Mucosa of descending colon (tissue), 3 donors: ENCODE data around the gene HYDIN. TPM values are rescaled to one million over a fixed set of nuclear protein-coding genes. Genes with fewer than 3 reads are reported as not detected.

Source experiments
- ATAC-seq: fragments of 200-7000 bp; cut with Tn5 transposase; one replicate; pipeline ENCODE4 v1.9.1; 2020; ENCODE audit warnings: mild to moderate bottlenecking, moderate library complexity
- DNase-seq, 3 donors: peaks; one replicate each; pipeline ENCODE4 v3.0.0-alpha.2; 2020
- H3K36me3 ChIP-seq: fragments of 200-600 bp; one replicate; pipeline ENCODE4 v1.8.0; 2021; ENCODE audit warnings: low read depth, mild to moderate bottlenecking
- H3K4me1 ChIP-seq: fragments of 200-600 bp; one replicate; pipeline ENCODE4 v1.8.0; 2021; ENCODE audit warnings: low read depth, mild to moderate bottlenecking
- H3K4me3 ChIP-seq: fragments of 200-600 bp; one replicate; pipeline ENCODE4 v1.8.0; 2021; ENCODE audit warnings: mild to moderate bottlenecking
- H3K9me3 ChIP-seq: fragments of 200-600 bp; one replicate; pipeline ENCODE4 v1.8.0; 2021; ENCODE audit warnings: mild to moderate bottlenecking
- CTCF ChIP-seq: fragments of 200-600 bp; IDR thresholded peaks from one replicate; pipeline ENCODE4 v1.8.0; 2022; ENCODE audit warnings: antibody characterized with exemption, mild to moderate bottlenecking
- intact Hi-C, 2 donors: fragments of 100-400 bp; cut with DNase I in 1 of 2; cut with micrococcal nuclease in 1 of 2; formaldehyde crosslinking; loops; one replicate each; pipeline versions ENCODE4 v1.11.0 to v1.11.1; 2022; cut with DNase I, micrococcal nuclease
- total RNA-seq, 3 donors: library from RNA; stranded (reverse); fragmentation: NEBNext Ultra II Directional in 2 of 3; extraction: Animal tissue kit (Norgen Biotek cat#: 25700) in 2 of 3; gene quantifications; one replicate each; pipeline versions ENCODE4 v1.2.1 to v1.2.4, GENCODE V29; 2021 to 2023
- donor health status: DM: no; HTN: no; CAD: no; lungs with moderate emphysema.
- donor health status: DM: no; HTN: no; CAD: no.
- donor health status: DM: no; HTN: yes; CAD: no.

Gene HYDIN
- total RNA-seq, 3 donors from 2014 or later: 0.80 to 2.3 (median 1.5) TPM

- H3K36me3 ChIP-seq: no peaks in the 10 kb centered on the region
- intact Hi-C loops: no loop called here
- DNase-seq (no peak), ATAC-seq (no peak)
- no peaks in the 10 kb centered on the region for H3K4me1 ChIP-seq
- H3K4me3 ChIP-seq: no peak overlapping the region
- no peak for TF ChIP-seq CTCF
- H3K9me3 ChIP-seq: peaks cover 33% of the 10 kb centered on the region
Measured at GRCh38 chr16:71226229-71227141, 4.0 kb downstream of the HYDIN start.

GRCh38 chr16:71225145-71225544, 5.4 kb downstream of the HYDIN start:
- no peak for DNase-seq
- intact Hi-C loops: no loop called here
- no peak for ATAC-seq
- Histone ChIP-seq H3K9me3 (peaks cover 33% of the 10 kb centered on the region), H3K4me1 (no peaks in the 10 kb centered on the region), H3K36me3 (no peaks in the 10 kb centered on the region), H3K4me3 (no peak overlapping the region)
- TF ChIP-seq CTCF: no peak

- Histone ChIP-seq H3K9me3 (peaks cover 4% of the 10 kb centered on the region), H3K4me3 (no peak overlapping the region), H3K4me1 (no peaks in the 10 kb centered on the region), H3K36me3 (no peaks in the 10 kb centered on the region)
- DNase-seq (no peak), ATAC-seq (no peak)
- intact Hi-C loops: no loop called here
- TF ChIP-seq CTCF: no peak
Measured at GRCh38 chr16:71218306-71218963, 12.1 kb downstream of the HYDIN start.

GRCh38 chr16:71217506-71217905, 13.0 kb downstream of the HYDIN start:
- Histone ChIP-seq H3K4me1 (no peaks in the 10 kb centered on the region), H3K4me3 (no peak overlapping the region), H3K36me3 (no peaks in the 10 kb centered on the region), H3K9me3 (peaks cover 4% of the 10 kb centered on the region)
- no peak for DNase-seq
- ATAC-seq: no peak
- intact Hi-C loops: no loop called here
- no peak for TF ChIP-seq CTCF

GRCh38 chr16:71216714-71217113, 13.8 kb downstream of the HYDIN start:
- TF ChIP-seq CTCF: no peak
- ATAC-seq (no peak), DNase-seq (no peak)
- H3K36me3 ChIP-seq: no peaks in the 10 kb centered on the region
- H3K9me3 ChIP-seq: no peaks in the 10 kb centered on the region
- no peaks in the 10 kb centered on the region for H3K4me1 ChIP-seq
- intact Hi-C loops: no loop called here
- no peak overlapping the region for H3K4me3 ChIP-seq
